Fibroblast of skin of left biceps (primary cell): Measurements from ENCODE around the gene ZNF595.
"Not testable (repeated sequence)": the region's sequence is repeated elsewhere in the genome, so short reads cannot be mapped to it uniquely, and the experiment has no call there.

Experiments
- DNase-seq, 2 experiments: peaks; one replicate each; pipeline ENCODE4 v3.0.0-alpha.2; 2013; ENCODE audit warnings: low read depth in 2 of 2

The ZNF595 gene

GRCh38 chr4:85951-86350, 32.8 kb downstream of the ZNF595 start:
- no peak for DNase-seq

- not testable (repeated sequence) for DNase-seq
These were observed 33.6 kb downstream of the ZNF595 start for GRCh38 chr4:86559-87324.

- DNase-seq, result no peak
These were observed 45.3 kb downstream of the ZNF595 start for GRCh38 chr4:98386-98785.

GRCh38 chr4:99863-100262, 46.7 kb downstream of the ZNF595 start:
- DNase-seq, result no peak

- no peak for DNase-seq
These were observed 53.9 kb downstream of the ZNF595 start for GRCh38 chr4:107083-107443.

- DNase-seq, result no peak
These were observed 54.6 kb downstream of the ZNF595 start for GRCh38 chr4:107444-108429.

GRCh38 chr4:112771-113170, 59.6 kb downstream of the ZNF595 start:
- no peak for DNase-seq

GRCh38 chr4:113732-114131, 60.6 kb downstream of the ZNF595 start:
- DNase-seq, result no peak

- DNase-seq, result no peak
These were observed 61.0 kb downstream of the ZNF595 start for GRCh38 chr4:114149-114548.

- no peak for DNase-seq
These were observed 63.4 kb downstream of the ZNF595 start for GRCh38 chr4:116499-116898.

GRCh38 chr4:120616-121015, 67.5 kb downstream of the ZNF595 start:
- no peak for DNase-seq

GRCh38 chr4:121408-122084, 68.4 kb downstream of the ZNF595 start:
- DNase-seq, result no peak

- DNase-seq, result not testable (repeated sequence)
These were observed 70.8 kb downstream of the ZNF595 start for GRCh38 chr4:123922-124274.

- DNase-seq, result peak; percentile 92 to 93
These were observed 71.4 kb downstream of the ZNF595 start, which contains the start of gene ZNF718 for GRCh38 chr4:124275-125081. Gene ZNF718 (plus strand): TSS chr4:124501. CDS start chr4:124671, 170 bp downstream.

- no peak for DNase-seq
These were observed 72.1 kb downstream of the ZNF595 start for GRCh38 chr4:125091-125771.

GRCh38 chr4:125833-126232, 72.7 kb downstream of the ZNF595 start:
- DNase-seq, result no peak

GRCh38 chr4:132483-132882, 79.4 kb downstream of the ZNF595 start:
- no peak for DNase-seq
